Ammon's horn (tissue), 1 donor: Measurements from ENCODE around the gene ATP1A1.

ENCODE experiments used
- DNase-seq: peaks from one replicate; pipeline ENCODE4 v3.0.0-alpha.2; 2016; ENCODE audit warnings: low spot score

Gene ATP1A1

DNA sequence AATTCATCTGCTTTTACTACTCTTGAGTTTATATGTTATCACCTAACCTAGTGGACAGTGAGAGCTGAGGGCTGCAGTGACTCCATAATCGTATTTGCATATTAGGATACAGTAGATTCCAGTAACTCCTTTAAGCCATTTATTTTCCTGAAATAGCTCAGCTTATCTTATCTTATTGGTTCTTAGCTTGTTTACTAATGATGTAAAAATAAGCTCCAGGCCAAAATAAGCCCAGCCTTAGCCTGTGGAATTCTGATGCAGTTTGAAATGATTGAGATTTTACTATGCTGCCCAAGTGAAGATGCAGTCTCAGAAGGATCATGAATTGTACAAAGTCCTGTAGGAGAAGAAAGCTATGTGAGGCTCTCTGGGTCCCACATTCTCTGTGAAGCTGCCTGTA is 18.1 kb downstream of the ATP1A1 start:
- no peak for DNase-seq

DNA sequence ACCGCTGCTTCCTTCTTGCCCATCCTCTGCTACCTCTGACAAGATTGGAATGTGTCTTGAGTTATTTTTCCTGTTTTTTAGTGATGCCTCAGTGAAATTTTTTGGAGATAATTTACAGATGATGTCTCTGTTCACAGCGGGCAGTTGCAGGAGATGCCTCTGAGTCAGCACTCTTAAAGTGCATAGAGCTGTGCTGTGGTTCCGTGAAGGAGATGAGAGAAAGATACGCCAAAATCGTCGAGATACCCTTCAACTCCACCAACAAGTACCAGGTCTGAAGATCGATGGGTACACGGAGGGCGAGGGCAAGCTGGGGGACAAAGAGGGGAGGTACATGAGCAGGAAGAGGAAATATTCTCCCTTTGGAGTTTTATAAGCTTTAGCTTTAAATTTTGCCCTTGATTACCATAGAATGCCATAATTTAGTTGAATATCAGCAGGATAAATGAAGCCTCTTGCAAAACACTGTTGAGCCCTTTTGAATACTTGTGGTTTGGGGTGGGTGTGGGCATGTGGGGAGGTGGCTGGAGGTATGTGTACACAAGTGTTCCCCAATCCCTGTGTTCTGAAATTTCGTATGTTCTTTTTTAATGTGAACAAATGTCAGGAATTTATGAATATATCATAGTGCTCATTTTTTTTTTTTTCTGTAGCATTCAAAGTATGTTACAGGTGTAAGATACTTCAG is 19.8 kb downstream of the ATP1A1 start:
- DNase-seq: no peak

DNA sequence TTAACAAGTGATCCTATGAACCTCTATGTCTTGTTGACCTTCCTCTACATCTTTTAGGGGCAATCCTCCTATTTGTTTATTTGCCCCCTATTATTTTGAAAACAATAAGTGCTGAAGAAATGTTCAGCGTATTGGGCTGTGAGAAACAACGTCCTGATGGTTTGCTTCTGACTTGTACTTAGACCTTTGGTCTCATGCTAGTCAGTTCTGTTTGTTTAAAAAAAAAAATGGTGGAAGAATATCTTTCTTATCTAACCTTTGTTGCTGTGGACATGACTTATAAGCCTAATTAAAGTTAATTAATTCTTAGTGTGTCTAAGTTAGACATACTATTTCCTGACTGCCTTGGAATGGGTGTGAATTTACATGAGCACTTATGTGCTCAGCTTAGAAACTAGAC is 20.7 kb downstream of the ATP1A1 start:
- no peak for DNase-seq

DNA sequence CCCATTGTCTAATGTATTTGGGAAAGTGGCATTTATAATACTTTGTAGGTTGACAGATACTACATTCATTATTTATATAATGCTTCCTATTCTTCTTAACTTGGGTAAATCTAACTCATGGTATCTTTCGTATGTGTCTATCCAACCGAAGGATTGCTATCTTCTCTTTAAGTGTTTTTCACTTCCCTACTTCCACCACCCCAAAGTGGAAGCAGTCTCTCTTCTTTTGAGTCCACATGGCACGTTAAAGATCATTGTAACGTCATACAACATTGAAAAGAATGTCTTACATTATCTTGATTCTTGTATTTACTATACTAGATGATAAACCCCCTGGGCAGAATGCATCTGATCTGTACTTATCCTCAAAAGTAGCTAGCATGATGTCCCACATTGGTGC is 21.2 kb downstream of the ATP1A1 start:
- DNase-seq: no peak

DNA sequence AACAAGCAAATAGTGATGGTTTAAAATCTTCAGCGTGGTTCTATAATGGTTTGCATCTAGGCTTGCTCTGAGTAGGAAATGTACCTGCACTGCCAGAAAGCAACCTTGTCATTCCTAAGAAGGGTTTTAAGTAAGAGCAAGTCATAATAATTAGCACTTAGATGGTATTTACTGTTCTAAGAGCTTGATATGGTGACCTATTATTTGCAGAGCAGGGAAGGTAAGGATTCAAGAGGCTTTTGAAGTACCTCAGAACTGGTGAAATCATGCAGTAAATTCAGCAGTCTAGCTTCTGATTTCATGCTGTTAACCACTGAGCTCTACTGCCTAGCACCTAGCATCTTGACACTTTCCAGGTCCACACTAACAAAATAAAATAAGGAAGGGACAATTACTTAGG is 23.7 kb downstream of the ATP1A1 start:
- DNase-seq: no peak

DNA sequence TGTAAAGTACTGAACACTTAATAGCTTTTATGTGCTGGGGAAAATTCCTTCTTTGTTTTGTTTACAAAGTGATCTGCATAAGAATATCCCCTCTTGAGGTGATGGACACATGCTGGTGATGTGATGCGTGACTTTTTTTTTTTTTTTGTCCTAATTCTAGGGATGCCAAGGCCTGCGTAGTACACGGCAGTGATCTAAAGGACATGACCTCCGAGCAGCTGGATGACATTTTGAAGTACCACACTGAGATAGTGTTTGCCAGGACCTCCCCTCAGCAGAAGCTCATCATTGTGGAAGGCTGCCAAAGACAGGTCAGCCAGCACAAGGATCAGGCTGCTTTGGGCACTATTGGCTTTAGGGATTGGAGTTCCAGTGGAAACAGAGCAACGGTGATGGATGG is 24.7 kb downstream of the ATP1A1 start:
- no peak for DNase-seq

DNA sequence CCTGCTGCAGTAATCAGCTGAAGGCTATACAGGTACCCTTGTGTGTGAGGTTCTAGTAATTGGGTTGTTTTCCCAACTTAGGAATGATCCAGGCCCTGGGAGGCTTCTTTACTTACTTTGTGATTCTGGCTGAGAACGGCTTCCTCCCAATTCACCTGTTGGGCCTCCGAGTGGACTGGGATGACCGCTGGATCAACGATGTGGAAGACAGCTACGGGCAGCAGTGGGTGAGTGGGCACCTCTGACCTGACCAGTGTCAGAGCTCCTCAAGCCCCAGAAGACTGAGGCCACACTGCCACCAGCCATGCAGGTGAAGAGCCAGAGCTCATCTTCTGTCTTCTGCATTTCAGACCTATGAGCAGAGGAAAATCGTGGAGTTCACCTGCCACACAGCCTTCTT is 27.7 kb downstream of the ATP1A1 start:
- no peak for DNase-seq

DNA sequence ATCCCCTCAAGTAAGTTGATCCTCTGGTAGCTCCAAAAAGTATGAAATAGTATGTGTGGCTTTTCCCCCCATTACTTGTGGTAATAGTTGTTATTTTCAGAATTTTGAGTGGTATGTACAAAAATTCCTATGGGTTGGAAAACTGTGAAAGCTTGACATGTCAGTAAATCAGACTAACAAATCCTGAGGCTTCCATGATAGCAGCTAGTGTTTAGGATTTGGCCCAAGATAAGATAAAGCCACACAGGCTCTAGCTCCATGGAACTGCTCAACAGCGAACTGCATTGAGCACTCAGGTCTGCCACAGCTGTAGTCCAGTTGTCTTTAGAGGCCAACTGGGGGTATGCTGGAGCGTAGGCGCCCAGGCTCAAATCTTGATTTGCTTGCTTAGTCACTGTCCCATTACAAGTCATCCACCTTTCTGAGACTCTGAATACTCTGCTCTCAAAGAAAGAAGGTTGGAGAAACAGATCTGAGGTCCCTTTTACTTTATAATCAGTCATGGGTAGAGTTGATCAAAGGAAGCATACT is 28.7 kb downstream of the ATP1A1 start:
- DNase-seq: no peak

DNA sequence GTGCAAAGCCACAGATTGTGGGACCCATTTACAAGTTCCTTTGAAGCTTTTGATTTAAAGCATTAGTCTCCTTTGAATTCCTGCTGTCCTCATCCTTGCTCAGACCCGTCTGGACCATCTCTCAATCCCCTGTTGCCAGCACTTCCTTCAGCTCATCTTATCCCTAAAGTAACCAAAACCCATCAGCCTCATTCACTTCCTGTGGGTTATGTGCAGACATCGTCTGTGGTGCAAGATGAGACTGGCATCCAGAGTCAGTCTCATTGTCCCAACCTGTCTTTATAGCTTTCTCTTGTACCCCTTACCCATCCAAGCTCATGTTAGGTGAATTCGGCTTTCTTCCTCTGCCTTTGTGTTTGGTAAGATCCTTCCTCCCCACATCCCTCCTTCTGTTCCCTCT is 29.3 kb downstream of the ATP1A1 start:
- no peak for DNase-seq

DNA sequence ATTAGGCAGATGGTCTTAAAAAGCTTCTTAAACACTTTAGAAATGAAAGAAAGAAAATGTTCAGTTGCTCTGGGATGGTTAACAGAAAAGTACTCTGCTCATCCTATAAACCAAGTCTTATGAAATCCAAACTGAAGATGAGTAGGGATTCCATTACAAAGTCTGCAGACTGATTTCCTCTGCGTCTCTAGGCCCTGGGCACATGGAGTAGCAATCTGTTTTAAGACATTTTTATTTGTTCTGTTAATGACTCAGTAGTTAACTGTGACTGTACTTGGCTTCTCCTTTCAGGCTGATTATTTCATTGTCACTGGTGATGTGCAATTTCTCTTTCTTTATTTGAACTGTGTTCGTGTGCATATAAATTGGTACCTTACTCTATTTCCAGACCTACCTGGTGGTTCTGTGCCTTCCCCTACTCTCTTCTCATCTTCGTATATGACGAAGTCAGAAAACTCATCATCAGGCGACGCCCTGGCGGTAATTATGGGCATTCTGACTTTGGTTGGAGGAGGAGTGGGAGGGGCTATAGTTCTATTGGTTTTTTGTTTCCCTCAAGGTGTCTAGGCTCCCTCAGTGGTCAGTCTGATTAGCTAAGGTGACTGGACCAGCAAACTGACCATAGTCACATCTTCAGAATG is 30.6 kb downstream of the ATP1A1 start:
- DNase-seq: no peak

DNA sequence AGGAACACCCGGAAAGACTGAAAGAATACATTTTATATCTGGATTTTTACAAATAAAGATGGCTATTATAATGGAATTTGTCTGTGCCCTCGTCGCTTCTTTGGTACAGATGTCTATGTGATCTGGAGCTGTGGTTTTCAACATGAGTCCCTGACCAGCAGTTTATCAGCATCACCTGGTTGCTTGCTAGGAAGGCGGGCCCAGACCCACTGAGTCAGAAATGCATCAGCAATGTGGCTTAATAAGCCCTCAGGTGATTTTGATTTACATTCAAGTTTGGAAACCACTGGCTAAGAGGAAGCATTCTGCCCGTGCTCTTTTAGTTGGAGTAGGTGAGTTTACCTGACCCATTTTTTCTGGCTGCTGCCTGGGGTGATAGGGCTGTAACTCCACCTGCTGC is 31.7 kb downstream of the ATP1A1 start:
- no peak for DNase-seq

DNA sequence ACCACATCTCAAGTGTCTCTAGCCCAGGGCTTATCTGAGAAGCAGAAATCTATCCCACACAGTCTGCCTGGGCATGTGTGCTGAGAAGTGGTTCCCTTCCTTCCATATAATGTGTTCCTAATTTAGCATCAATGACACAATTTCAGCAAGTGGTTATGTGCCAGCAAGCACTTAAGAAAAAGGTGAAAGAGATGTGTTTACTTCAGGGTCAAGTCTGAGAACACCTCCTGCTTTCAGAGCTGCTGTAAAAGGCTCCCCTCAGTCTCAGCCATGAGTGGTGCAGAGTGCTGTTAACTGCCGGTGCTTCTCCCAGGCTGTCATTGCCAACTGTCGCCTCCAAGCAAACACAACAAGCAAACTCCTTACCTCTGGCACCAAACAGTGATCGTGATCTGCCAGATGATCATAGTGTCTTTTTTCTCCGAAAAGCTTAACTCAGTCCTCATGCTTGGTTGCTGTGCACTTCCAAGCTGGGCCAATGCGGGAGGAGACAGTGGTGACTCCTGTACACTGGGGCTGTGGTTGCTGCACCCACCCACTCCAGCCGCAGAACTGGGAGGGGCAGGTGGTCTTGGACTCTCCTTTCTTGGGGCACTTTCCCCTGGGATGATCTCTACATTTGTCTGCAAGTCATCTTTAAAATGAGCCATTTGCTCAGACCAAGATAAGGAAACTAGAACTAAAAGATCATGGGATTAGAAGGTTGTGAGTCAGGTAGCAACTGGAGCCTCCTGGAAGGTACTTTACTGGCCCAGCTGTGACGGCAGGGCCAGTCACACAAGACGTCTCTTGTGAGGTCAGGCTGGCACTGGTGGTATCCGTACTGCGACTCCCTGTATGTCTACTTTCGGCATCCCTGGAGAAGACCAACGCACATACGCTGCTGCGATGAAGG is 32.4 kb downstream of the ATP1A1 start:
- peak; percentile 70 for DNase-seq

DNA sequence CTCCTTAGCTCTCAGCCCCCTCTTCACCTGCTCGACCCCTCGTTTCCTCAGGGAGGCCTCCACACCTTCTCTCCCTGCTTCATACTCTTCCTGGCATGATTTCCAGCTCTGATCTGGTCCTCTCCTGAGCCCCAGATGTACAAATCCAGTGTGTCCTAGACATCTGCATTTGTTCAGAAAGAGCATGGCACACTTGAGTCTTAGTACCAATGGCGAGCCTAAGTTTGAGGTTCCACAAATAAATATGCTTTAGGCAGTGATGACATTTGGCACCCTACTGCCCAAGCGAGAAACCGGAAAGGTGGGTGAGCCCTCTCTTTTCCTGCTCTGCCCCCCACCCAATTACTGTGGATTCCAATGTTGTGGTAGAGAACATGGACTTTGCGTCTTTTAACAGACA is 34.0 kb downstream of the ATP1A1 start:
- no peak for DNase-seq

DNA sequence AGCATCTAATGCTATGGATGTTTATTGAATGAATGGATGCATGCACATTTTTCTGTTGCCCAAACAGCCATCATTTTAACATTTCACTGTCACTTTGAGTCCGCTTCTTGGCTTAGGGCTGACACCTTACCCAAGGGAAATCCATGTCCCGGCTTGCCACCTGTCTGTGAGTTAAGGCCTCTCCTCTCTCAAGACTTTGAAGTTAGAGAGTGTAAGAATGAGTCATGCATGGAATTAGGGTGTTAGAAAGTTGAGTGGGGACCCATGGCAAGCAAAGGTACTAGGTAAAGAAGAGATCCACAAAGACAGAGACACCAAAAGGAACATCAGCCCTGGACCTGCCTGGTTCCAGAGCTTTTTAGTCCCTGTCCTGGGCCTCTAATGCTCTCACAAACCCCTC is 35.1 kb downstream of the ATP1A1 start:
- DNase-seq: no peak

DNA sequence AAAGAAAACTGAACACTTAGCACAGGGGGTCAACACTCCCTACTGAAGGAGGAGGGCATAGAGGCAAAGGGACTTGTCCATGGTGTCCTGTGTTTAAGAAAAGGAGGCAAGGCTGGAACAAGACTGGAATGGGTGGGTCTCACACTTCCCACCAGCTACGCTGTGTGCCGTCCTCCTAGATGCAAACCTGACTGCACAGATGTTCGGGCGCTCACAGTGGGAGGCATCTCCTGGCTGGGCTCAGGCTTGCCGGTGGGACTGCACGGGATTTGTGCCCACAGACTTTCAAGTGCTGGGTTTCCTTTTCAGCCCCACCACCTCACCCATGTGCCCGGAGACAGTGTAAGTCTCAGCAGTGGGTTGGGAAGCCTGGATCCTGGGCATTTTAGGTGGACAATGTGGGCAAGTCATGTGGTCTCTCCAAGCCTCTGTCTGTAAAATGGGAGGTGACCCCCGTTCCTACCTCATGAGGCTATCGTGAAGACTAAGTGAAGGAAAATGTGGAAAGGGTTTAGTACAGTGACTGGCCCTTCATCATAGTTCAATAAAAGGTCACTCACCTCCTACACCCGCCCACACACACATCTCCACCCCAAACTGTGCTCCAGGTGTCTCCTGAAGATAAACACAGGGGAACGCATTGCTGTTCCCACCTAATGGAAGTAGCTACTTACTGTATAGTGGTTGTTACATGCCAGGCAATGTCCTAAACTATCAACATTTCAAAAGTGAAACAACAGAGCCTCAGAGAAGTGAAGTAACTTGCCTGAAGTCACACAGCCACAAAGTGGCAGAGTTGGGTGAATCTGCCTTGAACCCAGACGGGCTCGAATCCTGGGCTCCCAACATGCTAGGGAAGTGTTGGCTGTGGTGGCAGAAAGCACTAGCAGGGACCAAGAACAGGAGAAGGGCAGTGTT is 36.0 kb downstream of the ATP1A1 start:
- DNase-seq: no peak

DNA sequence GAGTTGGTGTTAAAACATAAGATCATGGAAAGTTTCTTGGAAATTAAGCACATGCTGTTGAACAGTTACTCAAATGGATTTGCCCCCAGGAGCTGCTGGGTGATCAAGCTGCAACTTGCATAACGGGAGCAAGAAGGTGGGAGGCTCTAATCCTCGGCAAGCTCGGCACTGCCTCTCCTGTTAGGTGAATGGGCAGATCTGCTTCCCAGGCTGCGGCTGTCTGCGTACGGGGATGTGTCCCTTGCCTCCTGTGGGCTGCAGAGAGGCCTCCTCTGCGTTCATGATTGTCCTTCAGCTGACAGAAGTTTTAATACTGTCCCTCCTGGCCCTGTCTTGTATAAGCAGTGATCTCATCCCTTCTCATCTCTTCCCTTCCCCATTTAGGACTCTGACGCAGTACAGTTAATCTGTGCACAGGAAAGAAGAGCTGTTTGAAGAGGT is 36.7 kb downstream of the ATP1A1 start:
- DNase-seq: no peak

DNA sequence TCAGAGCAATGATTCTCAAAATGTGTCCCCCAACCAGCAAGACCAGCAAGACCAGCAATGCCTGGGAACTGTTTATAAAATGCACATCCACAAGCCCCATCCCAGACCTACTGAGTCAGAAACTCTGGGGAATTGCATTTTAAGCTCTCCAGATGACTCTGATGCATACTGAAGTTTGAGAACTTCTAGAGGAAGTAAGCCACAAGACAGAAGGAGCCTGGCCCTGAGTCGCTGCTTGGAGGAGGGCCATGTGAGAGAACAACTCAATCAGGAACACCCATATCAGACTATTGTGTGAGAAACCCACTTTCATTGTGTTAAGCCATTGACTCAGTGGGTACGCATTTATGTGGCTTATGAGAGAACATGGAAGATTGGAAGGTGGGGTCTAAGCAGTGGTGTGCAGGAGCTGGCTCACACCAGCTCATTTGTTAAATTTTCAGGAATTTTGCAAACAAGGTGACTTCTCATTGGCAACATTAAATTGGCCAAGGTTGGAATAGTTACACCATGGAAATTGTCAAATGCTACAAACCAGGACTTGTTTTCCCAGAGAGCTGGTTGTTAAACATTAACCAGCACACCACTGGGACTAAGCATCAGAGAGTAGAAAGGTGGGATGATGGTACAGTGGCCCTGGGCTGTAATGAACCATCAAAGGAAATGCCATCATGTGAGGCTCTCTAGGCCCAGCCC is 38.9 kb downstream of the ATP1A1 start:
- no peak for DNase-seq

DNA sequence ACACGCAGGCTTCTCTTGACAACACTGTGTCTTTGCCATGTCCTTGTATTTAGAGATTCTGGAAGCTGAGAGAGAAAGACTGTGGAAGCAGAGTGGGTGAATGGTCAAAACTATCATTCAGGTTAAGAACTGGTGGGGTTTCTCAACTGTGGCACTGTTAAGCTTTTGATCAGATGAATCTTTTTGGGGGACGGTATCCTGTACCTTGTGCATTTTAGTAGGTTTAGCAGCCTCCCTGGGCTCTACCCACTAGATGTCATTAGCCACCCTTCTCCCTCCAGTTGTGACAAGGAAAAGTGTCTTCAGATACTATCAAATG is 39.4 kb downstream of the ATP1A1 start:
- DNase-seq: no peak

DNA sequence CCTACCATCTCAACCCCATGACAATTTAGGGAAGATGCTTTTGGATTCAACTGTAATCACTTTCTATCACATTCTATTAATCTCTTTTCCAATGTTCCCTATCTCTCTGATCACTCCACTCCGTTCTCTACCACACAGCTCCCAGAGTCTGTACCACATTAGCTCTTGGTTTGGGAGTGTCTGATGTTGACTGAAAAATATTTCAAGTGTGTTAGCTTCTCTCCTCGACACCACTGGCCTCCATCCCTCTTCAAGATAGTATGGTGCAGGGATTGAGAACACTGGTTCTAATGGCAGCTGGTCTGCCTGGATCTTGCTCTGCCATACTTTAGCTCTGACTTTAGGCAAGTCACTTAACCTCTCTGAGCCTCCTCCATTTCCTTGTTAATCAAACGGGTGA is 39.9 kb downstream of the ATP1A1 start:
- DNase-seq: no peak

DNA sequence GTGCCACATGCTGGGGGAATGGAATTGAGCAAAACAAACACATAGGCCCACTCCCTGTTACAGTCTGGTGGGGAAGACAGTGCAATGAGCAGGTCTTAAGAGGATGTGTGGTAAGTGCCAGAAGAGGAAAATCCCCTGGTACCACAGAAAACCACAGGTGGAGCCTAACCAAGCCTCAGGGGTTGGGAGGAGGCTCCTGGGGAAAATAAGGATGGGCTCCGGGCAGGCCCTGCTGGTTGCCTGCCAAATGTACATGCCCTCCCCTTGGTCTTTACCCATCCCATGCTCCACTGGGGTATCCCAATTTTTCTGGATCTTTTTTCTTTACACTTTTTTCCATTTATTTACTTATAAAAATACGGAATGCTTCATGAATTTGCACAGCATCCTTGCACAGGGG is 40.4 kb downstream of the ATP1A1 start:
- DNase-seq: no peak

DNA sequence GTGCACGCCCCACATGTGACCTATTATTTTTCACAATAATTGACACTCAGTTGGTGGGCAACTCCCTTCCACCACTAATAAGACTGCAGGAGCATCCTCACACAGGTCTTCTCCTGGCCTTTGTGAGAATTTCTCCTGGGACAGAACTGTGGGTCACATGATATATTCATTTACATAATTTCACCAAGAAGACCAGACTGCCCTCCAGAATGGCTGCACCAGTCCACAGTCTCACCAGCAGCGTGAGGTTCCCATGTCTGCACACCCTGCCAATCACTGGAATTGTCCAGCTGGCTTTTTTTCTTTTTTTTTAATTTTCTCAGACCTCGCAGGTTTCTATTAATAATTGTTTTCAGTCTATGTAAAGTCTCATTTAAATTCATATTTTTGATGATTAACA is 41.3 kb downstream of the ATP1A1 start:
- DNase-seq: no peak
